Measurements from ENCODE around the gene ZNF805. TPM values are rescaled to one million over a fixed set of nuclear protein-coding genes. Genes with fewer than 3 reads are reported as not detected.
A peak's percentile ranks its signal among the peaks of the same experiment; 100 is the strongest.
"Not testable (repeated sequence)": the region's sequence is repeated elsewhere in the genome, so short reads cannot be mapped to it uniquely, and the experiment has no call there.

ZNF805 gene
- polyA plus RNA-seq (ENCODE audit: insufficient read length in 4 of 4) = 1 to 10 TPM; 4.7 to 5.5 (median 5.1) TPM

- peak; percentile 90 to 94 (median 93) for DNase-seq (ENCODE audit: low read depth in 4 of 4, low spot score in 3 of 4)
Observed at GRCh38 chr19:57240311-57241090, at the start of gene ZNF805. TSS of gene ZNF805 (plus strand) at chr19:57240632. CDS start at chr19:57240892, 260 bp downstream.

GRCh38 chr19:57191141-57192076 lies 49.0 kb upstream of the ZNF805 start, which contains the start of gene ZNF264:
TSS of gene ZNF264 (plus strand) at chr19:57191500. CDS start at chr19:57191914, 414 bp downstream.
- peak; percentile 76 to 86 (median 77) for DNase-seq (ENCODE audit: low read depth in 4 of 4, low spot score in 3 of 4)

- DNase-seq (ENCODE audit: low read depth in 4 of 4, low spot score in 3 of 4) = peak in 1 of 4 donors; percentile 16
Observed at GRCh38 chr19:57192077-57192420, 48.4 kb upstream of the ZNF805 start.

GRCh38 chr19:57192993-57193392 lies 47.4 kb upstream of the ZNF805 start:
- no peak for DNase-seq (ENCODE audit: low read depth in 4 of 4, low spot score in 3 of 4)

GRCh38 chr19:57197874-57198273 lies 42.6 kb upstream of the ZNF805 start:
- DNase-seq (ENCODE audit: low read depth in 4 of 4, low spot score in 3 of 4) = not testable (repeated sequence)

GRCh38 chr19:57202160-57202559 lies 38.3 kb upstream of the ZNF805 start:
- no peak for DNase-seq (ENCODE audit: low read depth in 4 of 4, low spot score in 3 of 4)

GRCh38 chr19:57210381-57210780 lies 30.1 kb upstream of the ZNF805 start:
- DNase-seq (ENCODE audit: low read depth in 4 of 4, low spot score in 3 of 4) = no peak

- DNase-seq (ENCODE audit: low read depth in 4 of 4, low spot score in 3 of 4) = no peak
Observed at GRCh38 chr19:57212109-57212508, 28.3 kb upstream of the ZNF805 start.

GRCh38 chr19:57227502-57227901 lies 12.9 kb upstream of the ZNF805 start:
- no peak for DNase-seq (ENCODE audit: low read depth in 4 of 4, low spot score in 3 of 4)

- DNase-seq (ENCODE audit: low read depth in 4 of 4, low spot score in 3 of 4) = no peak
Observed at GRCh38 chr19:57231686-57232085, 8.7 kb upstream of the ZNF805 start.

- DNase-seq (ENCODE audit: low read depth in 4 of 4, low spot score in 3 of 4) = no peak
Observed at GRCh38 chr19:57233207-57233606, 7.2 kb upstream of the ZNF805 start.

- no peak for DNase-seq (ENCODE audit: low read depth in 4 of 4, low spot score in 3 of 4)
Observed at GRCh38 chr19:57239982-57240310, 486 bp upstream of the ZNF805 start.

GRCh38 chr19:57241176-57241575 lies 744 bp downstream of the ZNF805 start:
- no peak for DNase-seq (ENCODE audit: low read depth in 4 of 4, low spot score in 3 of 4)

GRCh38 chr19:57242821-57243220 lies 2.4 kb downstream of the ZNF805 start:
- no peak for DNase-seq (ENCODE audit: low read depth in 4 of 4, low spot score in 3 of 4)

GRCh38 chr19:57244513-57244912 lies 4.1 kb downstream of the ZNF805 start:
- DNase-seq (ENCODE audit: low read depth in 4 of 4, low spot score in 3 of 4) = no peak

GRCh38 chr19:57245066-57245465 lies 4.6 kb downstream of the ZNF805 start:
- DNase-seq (ENCODE audit: low read depth in 4 of 4, low spot score in 3 of 4) = no peak

- no peak for DNase-seq (ENCODE audit: low read depth in 4 of 4, low spot score in 3 of 4)
Observed at GRCh38 chr19:57245959-57246358, 5.5 kb downstream of the ZNF805 start.

GRCh38 chr19:57248646-57249045 lies 8.2 kb downstream of the ZNF805 start:
- no peak for DNase-seq (ENCODE audit: low read depth in 4 of 4, low spot score in 3 of 4)

GRCh38 chr19:57249329-57249728 lies 8.9 kb downstream of the ZNF805 start:
- no peak for DNase-seq (ENCODE audit: low read depth in 4 of 4, low spot score in 3 of 4)

- DNase-seq (ENCODE audit: low read depth in 4 of 4, low spot score in 3 of 4) = not testable (repeated sequence)
Observed at GRCh38 chr19:57253767-57254166, 13.3 kb downstream of the ZNF805 start.

GRCh38 chr19:57262044-57262443 lies 21.6 kb downstream of the ZNF805 start:
- no peak for DNase-seq (ENCODE audit: low read depth in 4 of 4, low spot score in 3 of 4)

Measured in right renal pelvis (tissue), 4 donors.